WTC11 (cell line): ENCODE measurements around the gene EID2B. TPM values are rescaled to one million over a fixed set of nuclear protein-coding genes. Genes with fewer than 3 reads are reported as not detected.
A peak's percentile ranks its signal among the peaks of the same experiment; 100 is the strongest.

Source experiments
- ARID4B ChIP-seq: sonication (generic); formaldehyde crosslinking; IDR thresholded peaks from 2 replicates; pipeline ENCODE4 v1.8.0; 2023; ENCODE audit warnings: missing genetic modification reagents, mild to moderate bottlenecking, borderline replicate concordance
- ATF2 ChIP-seq: sonication (generic); formaldehyde crosslinking; IDR thresholded peaks from 2 replicates; pipeline ENCODE4 v1.8.1; 2022; ENCODE audit warnings: low read depth, missing genetic modification reagents, borderline replicate concordance
- CREM ChIP-seq: sonication (generic); formaldehyde crosslinking; IDR thresholded peaks from 2 replicates; pipeline ENCODE4 v1.8.1; 2022; ENCODE audit warnings: mild to moderate bottlenecking, missing genetic modification reagents, moderate library complexity
- EMX1 ChIP-seq: fragments of 250-450 bp; sonication (Bioruptor Pico); IDR thresholded peaks from 2 replicates; pipeline ENCODE4 v1.8.0; 2021; ENCODE audit warnings: mild to moderate bottlenecking
- ERG ChIP-seq: fragments of 250-450 bp; sonication (Bioruptor Pico); IDR thresholded peaks from 2 replicates; pipeline ENCODE4 v1.8.0; 2021; ENCODE audit warnings: mild to moderate bottlenecking
- ESRRA ChIP-seq: sonication (generic); formaldehyde crosslinking; IDR thresholded peaks from 2 replicates; pipeline ENCODE4 v1.8.1; 2022; ENCODE audit warnings: mild to moderate bottlenecking, missing genetic modification reagents, borderline replicate concordance
- FOXK1 ChIP-seq: sonication (generic); formaldehyde crosslinking; IDR thresholded peaks from 2 replicates; pipeline ENCODE4 v1.8.0; 2022; ENCODE audit warnings: mild to moderate bottlenecking, moderate library complexity, missing genetic modification reagents
- FOXP1 ChIP-seq: sonication (generic); formaldehyde crosslinking; IDR thresholded peaks from 2 replicates; pipeline ENCODE4 v1.8.0; 2022; ENCODE audit warnings: missing genetic modification reagents, mild to moderate bottlenecking, moderate library complexity, borderline replicate concordance
- GABPB1 ChIP-seq: sonication (generic); formaldehyde crosslinking; IDR thresholded peaks from 2 replicates; pipeline ENCODE4 v1.8.1; 2023; ENCODE audit warnings: mild to moderate bottlenecking, missing genetic modification reagents
- GTF2I ChIP-seq: fragments of 250-450 bp; sonication (Bioruptor Pico); conservative IDR thresholded peaks from 2 replicates; pipeline ENCODE4 v1.4.0; 2021; ENCODE audit warnings: mild to moderate bottlenecking
- MLX ChIP-seq: sonication (generic); formaldehyde crosslinking; IDR thresholded peaks from 2 replicates; pipeline ENCODE4 v1.8.1; 2023; ENCODE audit warnings: mild to moderate bottlenecking, missing genetic modification reagents, moderate library complexity
- STAT6 ChIP-seq: sonication (generic); formaldehyde crosslinking; conservative IDR thresholded peaks from 2 replicates; pipeline ENCODE4 v1.8.1; 2023; ENCODE audit warnings: mild to moderate bottlenecking, low read depth, missing genetic modification reagents, moderate library complexity
- TEAD1 ChIP-seq: sonication (generic); formaldehyde crosslinking; IDR thresholded peaks from 2 replicates; pipeline ENCODE4 v1.8.0; 2022; ENCODE audit warnings: mild to moderate bottlenecking, missing genetic modification reagents
- ZNF138 ChIP-seq: sonication (generic); formaldehyde crosslinking; conservative IDR thresholded peaks from 2 replicates; pipeline ENCODE4 v1.8.1; 2022; ENCODE audit warnings: mild to moderate bottlenecking, moderate library complexity, missing genetic modification reagents
- ZNF263 ChIP-seq: sonication (generic); formaldehyde crosslinking; IDR thresholded peaks from 2 replicates; pipeline ENCODE4 v1.8.1; 2022; ENCODE audit warnings: low read depth, mild to moderate bottlenecking, moderate library complexity, missing genetic modification reagents
- ZNF281 ChIP-seq: sonication (generic); formaldehyde crosslinking; IDR thresholded peaks from 2 replicates; pipeline ENCODE4 v1.8.0; 2023; ENCODE audit warnings: mild to moderate bottlenecking, missing genetic modification reagents
- ZSCAN18 ChIP-seq: fragments of 250-450 bp; sonication (Bioruptor Pico); IDR thresholded peaks from 2 replicates; pipeline ENCODE4 v2.1.2; 2022; ENCODE audit warnings: mild to moderate bottlenecking, moderate library complexity
- total RNA-seq: library from RNA; stranded (reverse); gene quantifications from 3 replicates; pipeline ENCODE4 v1.2.3, GENCODE V29; 2021
- TF ChIP-seq, protein P1 (sequence below): sonication (generic); formaldehyde crosslinking; IDR thresholded peaks from 2 replicates; pipeline ENCODE4 v1.8.1; 2022; ENCODE audit warnings: missing genetic modification reagents, borderline replicate concordance
- TF ChIP-seq, protein P2 (sequence below): sonication (generic); formaldehyde crosslinking; IDR thresholded peaks from 2 replicates; pipeline ENCODE4 v1.8.1; 2023; ENCODE audit warnings: mild to moderate bottlenecking, missing genetic modification reagents, moderate library complexity

Gene EID2B
- total RNA-seq, 1 experiment from 2014 or later: 3.6 TPM

DNA sequence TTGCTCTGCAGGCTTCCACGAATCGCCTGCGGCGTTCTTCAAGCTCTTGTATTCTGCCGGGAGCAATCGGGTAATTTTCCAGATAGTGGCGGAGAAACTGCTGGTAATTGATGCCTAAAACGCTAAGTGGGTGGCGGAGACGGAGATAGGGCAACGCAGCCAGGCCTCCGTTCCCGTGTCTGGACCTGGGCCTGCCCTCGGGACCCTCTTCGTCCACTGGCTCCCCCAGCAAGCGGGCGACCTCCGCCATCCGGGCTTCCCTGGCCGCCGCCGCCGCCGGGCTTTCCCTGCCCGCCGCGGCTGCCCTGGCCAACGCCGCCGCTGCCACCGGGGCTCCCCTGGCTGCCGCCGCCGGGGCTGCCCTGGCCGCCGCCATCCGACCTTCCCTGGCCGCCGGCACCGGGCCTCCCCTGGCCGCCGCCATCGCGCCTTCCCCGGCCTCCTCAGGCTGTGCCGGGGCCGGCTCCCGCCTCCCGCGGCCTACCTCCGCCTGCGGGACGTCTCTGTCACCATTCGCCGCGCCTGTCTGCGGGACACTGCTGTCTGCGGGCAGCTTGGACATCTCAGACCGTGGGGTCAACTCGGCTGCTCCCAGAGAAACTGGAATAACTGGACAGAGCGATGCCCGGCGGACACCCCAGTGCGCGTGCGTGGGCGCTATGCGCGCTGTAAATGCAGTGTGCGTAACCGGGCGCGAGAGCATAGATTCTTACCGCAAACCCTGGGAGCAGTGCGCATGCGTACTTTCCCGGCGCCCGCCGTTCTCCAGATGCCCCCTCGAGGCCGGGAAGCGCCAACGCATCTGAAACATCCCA is 7.1 kb upstream of the EID2B start, which contains the start of gene EID2 (continued):
- TF ChIP-seq MLX (no peak), ERG (CRISPR knock-in tag) (no peak), ZNF281 (CRISPR knock-in tag) (no peak), EMX1 (CRISPR knock-in tag) (no peak), ZNF263 (CRISPR knock-in tag) (no peak), GTF2I (CRISPR knock-in tag) (no peak), ZNF138 (CRISPR knock-in tag) (no peak), ESRRA (CRISPR knock-in tag) (no peak), ARID4B (CRISPR knock-in tag) (no peak), ATF2 (CRISPR knock-in tag) (no peak), ZSCAN18 (CRISPR knock-in tag) (no peak), FOXK1 (CRISPR knock-in tag) (peak; percentile 31; the same call in 1 of the 2 replicates), FOXP1 (no peak; the same call in 1 of the 2 replicates), TEAD1 (CRISPR knock-in tag) (no peak), CREM (peak; percentile 77; the same call in 1 of the 2 replicates), STAT6 (CRISPR knock-in tag) (no peak), GABPB1 (CRISPR knock-in tag) (0 out of 2 replicates have a peak, but pooled peaks have one; percentile 25)
- TF ChIP-seq, protein P1, sequence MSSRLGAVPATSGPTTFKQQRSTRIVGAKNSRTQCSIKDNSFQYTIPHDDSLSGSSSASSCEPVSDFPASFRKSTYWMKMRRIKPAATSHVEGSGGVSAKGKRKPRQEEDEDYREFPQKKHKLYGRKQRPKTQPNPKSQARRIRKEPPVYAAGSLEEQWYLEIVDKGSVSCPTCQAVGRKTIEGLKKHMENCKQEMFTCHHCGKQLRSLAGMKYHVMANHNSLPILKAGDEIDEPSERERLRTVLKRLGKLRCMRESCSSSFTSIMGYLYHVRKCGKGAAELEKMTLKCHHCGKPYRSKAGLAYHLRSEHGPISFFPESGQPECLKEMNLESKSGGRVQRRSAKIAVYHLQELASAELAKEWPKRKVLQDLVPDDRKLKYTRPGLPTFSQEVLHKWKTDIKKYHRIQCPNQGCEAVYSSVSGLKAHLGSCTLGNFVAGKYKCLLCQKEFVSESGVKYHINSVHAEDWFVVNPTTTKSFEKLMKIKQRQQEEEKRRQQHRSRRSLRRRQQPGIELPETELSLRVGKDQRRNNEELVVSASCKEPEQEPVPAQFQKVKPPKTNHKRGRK (CRISPR knock-in tag): no peak
- TF ChIP-seq, protein P2, sequence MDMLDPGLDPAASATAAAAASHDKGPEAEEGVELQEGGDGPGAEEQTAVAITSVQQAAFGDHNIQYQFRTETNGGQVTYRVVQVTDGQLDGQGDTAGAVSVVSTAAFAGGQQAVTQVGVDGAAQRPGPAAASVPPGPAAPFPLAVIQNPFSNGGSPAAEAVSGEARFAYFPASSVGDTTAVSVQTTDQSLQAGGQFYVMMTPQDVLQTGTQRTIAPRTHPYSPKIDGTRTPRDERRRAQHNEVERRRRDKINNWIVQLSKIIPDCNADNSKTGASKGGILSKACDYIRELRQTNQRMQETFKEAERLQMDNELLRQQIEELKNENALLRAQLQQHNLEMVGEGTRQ (CRISPR knock-in tag): no peak
